Neural progenitor cell (in vitro differentiated cells): ENCODE results near the gene ERC2. TPM values are rescaled to one million over a fixed set of nuclear protein-coding genes. Genes with fewer than 3 reads are reported as not detected.

Source experiments
- DNase-seq: peaks from one replicate; pipeline ENCODE4 v3.0.0-alpha.2; 2016; ENCODE audit warnings: low spot score
- H2AFZ ChIP-seq: fragments of 200-600 bp; sonication (generic); replicated peaks from 2 replicates; pipeline ENCODE4 v1.6.1; 2016; ENCODE audit warnings: antibody characterized with exemption
- H3F3A ChIP-seq: fragments of 200-600 bp; sonication (generic); 2 replicates; pipeline ENCODE4 v1.6.1; 2016; ENCODE audit warnings: antibody characterized with exemption, low read depth
- H3K27ac ChIP-seq: fragments of 200-600 bp; sonication (generic); 2 replicates; pipeline ENCODE4 v1.5.1; 2016; ENCODE audit warnings: mild to moderate bottlenecking
- H3K27me3 ChIP-seq: fragments of 200-600 bp; sonication (generic); 2 replicates; pipeline ENCODE4 v1.6.1; 2016; ENCODE audit warnings: mild to moderate bottlenecking, moderate library complexity
- H3K36me3 ChIP-seq: fragments of 200-600 bp; sonication (generic); 2 replicates; pipeline ENCODE4 v1.5.1; 2016
- H3K4me1 ChIP-seq: fragments of 200-600 bp; sonication (generic); 2 replicates; pipeline ENCODE4 v1.6.1; 2016; ENCODE audit warnings: mixed run types
- H3K4me2 ChIP-seq: fragments of 200-600 bp; sonication (generic); 2 replicates; pipeline ENCODE4 v1.6.1; 2016
- H3K4me3 ChIP-seq: fragments of 200-600 bp; sonication (generic); 2 replicates; pipeline ENCODE4 v1.5.1; 2016
- H3K79me2 ChIP-seq: fragments of 200-600 bp; sonication (generic); 2 replicates; pipeline ENCODE4 v1.6.1; 2016; ENCODE audit warnings: low read depth
- H3K9ac ChIP-seq: fragments of 200-600 bp; sonication (generic); 2 replicates; pipeline ENCODE4 v1.6.1; 2016
- H3K9me3 ChIP-seq: fragments of 200-600 bp; sonication (generic); 2 replicates; pipeline ENCODE4 v1.5.1; 2016; ENCODE audit warnings: low read depth
- H4K20me1 ChIP-seq: fragments of 200-600 bp; sonication (generic); 2 replicates; pipeline ENCODE4 v1.6.1; 2016; ENCODE audit warnings: low read depth
- H3K27ac Mint-ChIP-seq: 3 replicates; pipeline ENCODE4 v1.8.0; 2021; ENCODE audit warnings: mixed read lengths
- H3K27me3 Mint-ChIP-seq: 2 replicates; pipeline ENCODE4 v1.8.0; 2022; ENCODE audit warnings: low read depth, mild to moderate bottlenecking, inconsistent platforms, moderate library complexity, mixed read lengths; ENCODE audit not compliant: insufficient read depth
- H3K36me3 Mint-ChIP-seq: 3 replicates; pipeline ENCODE4 v1.8.0; 2021; ENCODE audit warnings: mixed read lengths
- H3K4me1 Mint-ChIP-seq: 3 replicates; pipeline ENCODE4 v1.8.0; 2021; ENCODE audit warnings: mixed read lengths
- H3K4me3 Mint-ChIP-seq: 3 replicates; pipeline ENCODE4 v1.8.0; 2021; ENCODE audit warnings: mild to moderate bottlenecking, moderate library complexity, mixed read lengths
- H3K9me3 Mint-ChIP-seq: 3 replicates; pipeline ENCODE4 v1.8.0; 2020; ENCODE audit warnings: mixed read lengths
- EZH2 ChIP-seq: fragments of 200-600 bp; sonication (generic); IDR thresholded peaks from 2 replicates; pipeline ENCODE4 v1.6.1; 2017; ENCODE audit warnings: antibody characterized with exemption, mild to moderate bottlenecking, moderate library complexity
- EZH2phosphoT487 ChIP-seq: fragments of 200-600 bp; sonication (generic); IDR thresholded peaks from 2 replicates; pipeline ENCODE4 v1.6.1; 2017; ENCODE audit warnings: antibody characterized with exemption
- total RNA-seq: library from RNA; depleted of rRNA; stranded (reverse); fragments of >200 nt; gene quantifications from 2 replicates; pipeline ENCODE4 v1.2.3, GENCODE V29; 2015; ENCODE audit warnings: low replicate concordance
- TF ChIP-seq, protein P1 (sequence below): fragments of 200-600 bp; sonication (generic); IDR thresholded peaks from 2 replicates; pipeline ENCODE4 v1.5.1; 2017; ENCODE audit warnings: antibody characterized with exemption, mild to moderate bottlenecking

ERC2 gene
- total RNA-seq, 1 donor from 2014 or later: 24.8 TPM

DNA sequence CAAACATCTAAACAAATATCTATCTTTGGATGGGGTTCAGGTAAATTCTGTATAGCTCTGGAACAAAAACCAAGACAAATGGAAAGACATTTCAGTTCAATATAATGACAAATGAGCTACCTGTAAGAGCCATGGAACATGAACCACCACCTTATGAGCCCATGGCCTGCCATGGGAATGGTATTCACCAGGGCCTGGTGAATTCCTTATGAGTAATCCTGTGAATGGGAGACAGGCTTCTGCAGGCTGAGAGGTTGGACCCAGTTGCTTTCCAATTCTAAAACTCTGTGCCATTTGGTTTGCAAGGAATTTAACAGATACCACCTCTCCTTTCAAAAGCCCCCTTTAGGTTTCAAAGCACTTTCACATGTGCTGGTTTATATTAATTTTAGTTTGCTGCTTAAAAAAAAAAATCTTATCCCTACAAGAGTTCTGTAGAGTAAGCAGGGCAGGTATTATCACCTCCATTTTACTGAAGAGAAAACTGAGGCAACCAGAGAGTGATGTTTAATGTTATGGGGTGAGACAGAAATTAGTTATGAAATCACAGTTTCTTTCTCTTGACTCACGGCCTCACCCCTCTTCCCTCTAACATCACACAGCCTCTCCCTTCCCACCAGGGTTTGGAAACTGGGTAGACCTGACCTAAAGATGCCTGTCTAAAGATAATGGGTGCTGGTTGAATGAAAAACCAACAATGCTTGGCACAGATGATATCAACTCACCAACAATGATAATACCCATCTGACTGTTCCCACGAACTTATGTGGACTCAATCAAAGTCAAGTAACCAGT, 583.6 kb downstream of the ERC2 start:
- no peak overlapping the region for H3K4me3 Mint-ChIP-seq
- Histone ChIP-seq H4K20me1 (no peaks in the 10 kb centered on the region), H3K79me2 (no peaks in the 10 kb centered on the region), H2AFZ (no peak overlapping the region), H3K9ac (no peak overlapping the region), H3K4me2 (no peak overlapping the region), H3K27ac (no peak overlapping the region), H3K4me1 (peaks cover 53% of the 10 kb centered on the region), H3K36me3 (peaks cover 3% of the 10 kb centered on the region), H3K9me3 (no peaks in the 10 kb centered on the region), H3K27me3 (no peaks in the 10 kb centered on the region), H3F3A (peaks cover 16% of the 10 kb centered on the region), H3K4me3 (no peak overlapping the region)
- no peak for DNase-seq
- no peaks in the 10 kb centered on the region for H3K27me3 Mint-ChIP-seq
- H3K4me1 Mint-ChIP-seq: peaks cover 31% of the 10 kb centered on the region
- TF ChIP-seq EZH2: no peak
- TF ChIP-seq EZH2phosphoT487: no peak
- TF ChIP-seq, protein P1, sequence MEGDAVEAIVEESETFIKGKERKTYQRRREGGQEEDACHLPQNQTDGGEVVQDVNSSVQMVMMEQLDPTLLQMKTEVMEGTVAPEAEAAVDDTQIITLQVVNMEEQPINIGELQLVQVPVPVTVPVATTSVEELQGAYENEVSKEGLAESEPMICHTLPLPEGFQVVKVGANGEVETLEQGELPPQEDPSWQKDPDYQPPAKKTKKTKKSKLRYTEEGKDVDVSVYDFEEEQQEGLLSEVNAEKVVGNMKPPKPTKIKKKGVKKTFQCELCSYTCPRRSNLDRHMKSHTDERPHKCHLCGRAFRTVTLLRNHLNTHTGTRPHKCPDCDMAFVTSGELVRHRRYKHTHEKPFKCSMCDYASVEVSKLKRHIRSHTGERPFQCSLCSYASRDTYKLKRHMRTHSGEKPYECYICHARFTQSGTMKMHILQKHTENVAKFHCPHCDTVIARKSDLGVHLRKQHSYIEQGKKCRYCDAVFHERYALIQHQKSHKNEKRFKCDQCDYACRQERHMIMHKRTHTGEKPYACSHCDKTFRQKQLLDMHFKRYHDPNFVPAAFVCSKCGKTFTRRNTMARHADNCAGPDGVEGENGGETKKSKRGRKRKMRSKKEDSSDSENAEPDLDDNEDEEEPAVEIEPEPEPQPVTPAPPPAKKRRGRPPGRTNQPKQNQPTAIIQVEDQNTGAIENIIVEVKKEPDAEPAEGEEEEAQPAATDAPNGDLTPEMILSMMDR: no peak
- H3K9me3 Mint-ChIP-seq: peaks cover 2% of the 10 kb centered on the region
- H3K27ac Mint-ChIP-seq: no peak overlapping the region
- H3K36me3 Mint-ChIP-seq: peaks cover 6% of the 10 kb centered on the region

DNA sequence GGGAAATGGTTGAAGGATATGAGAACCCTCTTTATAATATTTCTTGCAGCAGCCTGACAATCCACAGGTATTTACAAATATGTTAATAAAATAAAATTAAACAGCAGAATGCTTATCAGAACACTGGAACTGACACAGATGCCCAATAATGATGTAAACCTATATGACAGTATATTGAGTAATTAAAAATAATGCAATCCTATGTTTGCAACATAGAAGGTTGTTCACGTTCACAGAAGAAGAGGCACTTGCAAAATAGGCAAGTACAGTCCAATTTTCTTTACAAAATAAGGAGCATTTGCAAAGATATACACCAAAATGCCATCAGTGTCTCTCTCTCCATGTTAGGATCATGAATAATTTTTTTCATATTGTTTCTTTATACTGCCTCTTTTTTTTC, 584.2 kb downstream of the ERC2 start:
- Histone ChIP-seq H3K27me3 (no peaks in the 10 kb centered on the region), H3K27ac (no peak overlapping the region), H2AFZ (no peak overlapping the region), H3K79me2 (no peaks in the 10 kb centered on the region), H3K4me2 (no peak overlapping the region), H3K36me3 (peaks cover 3% of the 10 kb centered on the region), H3F3A (peaks cover 16% of the 10 kb centered on the region), H3K4me1 (peaks cover 56% of the 10 kb centered on the region), H4K20me1 (no peaks in the 10 kb centered on the region), H3K4me3 (no peak overlapping the region), H3K9ac (no peak overlapping the region), H3K9me3 (no peaks in the 10 kb centered on the region)
- Mint-ChIP-seq H3K9me3 (peaks cover 2% of the 10 kb centered on the region), H3K36me3 (peaks cover 6% of the 10 kb centered on the region), H3K4me3 (no peak overlapping the region), H3K27ac (no peak overlapping the region), H3K4me1 (peaks cover 36% of the 10 kb centered on the region), H3K27me3 (no peaks in the 10 kb centered on the region)
- TF ChIP-seq, protein P1: no peak
- no peak for DNase-seq

DNA sequence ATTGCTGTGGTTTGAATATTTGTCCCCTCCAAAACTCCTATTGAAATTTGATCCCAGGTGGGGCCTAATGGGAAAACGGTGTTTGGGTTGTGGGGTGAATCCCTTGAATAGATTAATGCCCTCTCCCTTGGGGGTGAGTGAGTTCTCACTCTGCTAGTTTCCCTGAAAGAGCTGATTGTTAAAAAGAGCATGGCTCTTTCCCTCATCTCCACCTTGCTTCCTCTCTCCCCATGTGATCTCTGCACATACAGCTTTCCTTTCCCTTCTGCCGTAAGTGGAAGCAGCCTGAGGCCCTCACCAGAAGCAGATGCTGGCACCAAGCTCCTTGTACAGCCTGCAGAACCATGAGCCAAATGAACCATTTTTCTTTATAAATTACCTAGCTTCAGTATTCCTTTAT, 586.3 kb downstream of the ERC2 start:
- no peaks in the 10 kb centered on the region for H3K79me2 ChIP-seq
- no peak overlapping the region for H2AFZ ChIP-seq
- no peak overlapping the region for H3K4me3 Mint-ChIP-seq
- H3K27ac Mint-ChIP-seq: no peak overlapping the region
- H3K4me1 ChIP-seq: peaks cover 44% of the 10 kb centered on the region
- no peaks in the 10 kb centered on the region for H3K27me3 ChIP-seq
- H3K9ac ChIP-seq: no peak overlapping the region
- H3K9me3 Mint-ChIP-seq: no peaks in the 10 kb centered on the region
- no peaks in the 10 kb centered on the region for H3K9me3 ChIP-seq
- H3K36me3 ChIP-seq: peaks cover 3% of the 10 kb centered on the region
- H3K36me3 Mint-ChIP-seq: no peaks in the 10 kb centered on the region
- H3F3A ChIP-seq: peaks cover 12% of the 10 kb centered on the region
- no peak overlapping the region for H3K4me3 ChIP-seq
- peak overlapping the region; percentile 10 for H3K4me2 ChIP-seq
- TF ChIP-seq, protein P1: no peak
- TF ChIP-seq EZH2phosphoT487 (no peak), EZH2 (no peak)
- no peak overlapping the region for H3K27ac ChIP-seq
- peaks cover 23% of the 10 kb centered on the region for H3K4me1 Mint-ChIP-seq
- DNase-seq: peak; percentile 36
- no peaks in the 10 kb centered on the region for H3K27me3 Mint-ChIP-seq
- H4K20me1 ChIP-seq: no peaks in the 10 kb centered on the region
